SU-DHL-6 (cell line): ENCODE measurements around the gene TOP2B.

Experiments
- H2AFZ ChIP-seq: fragments of 200-600 bp; sonication (generic); 2 replicates; pipeline ENCODE4 v1.6.1; 2014; ENCODE audit warnings: low read depth, mild to moderate bottlenecking, moderate library complexity, mixed read lengths, antibody characterized with exemption, low read length; ENCODE audit not compliant: severe bottlenecking
- H3F3A ChIP-seq: fragments of 200-600 bp; shearing (Covaris generic); 2 replicates; pipeline ENCODE4 v1.6.0; 2016; ENCODE audit warnings: antibody characterized with exemption, mild to moderate bottlenecking; ENCODE audit not compliant: insufficient read depth
- H3K27ac ChIP-seq: fragments of 200-600 bp; sonication (generic); 2 replicates; pipeline ENCODE4 v1.5.1; 2016; ENCODE audit warnings: low read depth, mild to moderate bottlenecking, low read length, moderate library complexity, mixed read lengths
- H3K27me3 ChIP-seq: fragments of 200-600 bp; sonication (generic), shearing (Covaris generic); 2 replicates; pipeline ENCODE4 v1.6.0; 2014; ENCODE audit warnings: mild to moderate bottlenecking, low read length
- H3K36me3 ChIP-seq: fragments of 200-600 bp; sonication (generic); 2 replicates; pipeline ENCODE4 v1.6.1; 2014; ENCODE audit warnings: mild to moderate bottlenecking, low read length, mixed read lengths
- H3K4me2 ChIP-seq: fragments of 300-600, 200-600 bp; shearing (Covaris generic), sonication (generic); 2 replicates; pipeline ENCODE4 v1.6.0; 2014; ENCODE audit warnings: low read length, low read depth, mild to moderate bottlenecking; ENCODE audit not compliant: poor library complexity, severe bottlenecking
- H3K4me3 ChIP-seq: fragments of 200-600 bp; sonication (generic); 2 replicates; pipeline ENCODE4 v1.5.1; 2014; ENCODE audit warnings: antibody characterized with exemption, low read length, mild to moderate bottlenecking, mixed read lengths; ENCODE audit not compliant: insufficient read depth, poor library complexity, severe bottlenecking
- H3K79me2 ChIP-seq: fragments of 200-600 bp; sonication (generic); 2 replicates; pipeline ENCODE4 v1.6.1; 2014; ENCODE audit warnings: mild to moderate bottlenecking, low read length, moderate library complexity; ENCODE audit not compliant: insufficient read depth
- H3K9ac ChIP-seq: fragments of 200-600 bp; sonication (generic); 2 replicates; pipeline ENCODE4 v1.7.0; 2014; ENCODE audit warnings: mild to moderate bottlenecking, low read length
- H3K9me2 ChIP-seq: fragments of 200-600 bp; sonication (generic); replicated peaks from 2 replicates; pipeline ENCODE4 v1.6.1; 2014; ENCODE audit warnings: low read length; ENCODE audit not compliant: insufficient read depth
- H3K9me3 ChIP-seq: fragments of 200-600 bp; sonication (generic); 2 replicates; pipeline ENCODE4 v1.6.1; 2014; ENCODE audit warnings: low read length, mixed read lengths; ENCODE audit not compliant: insufficient read depth
- H4K20me1 ChIP-seq: fragments of 200-600 bp; sonication (generic); 2 replicates; pipeline ENCODE4 v1.6.1; 2014; ENCODE audit warnings: low read depth, mild to moderate bottlenecking, antibody characterized with exemption, low read length, moderate library complexity, mixed read lengths
- CTCF ChIP-seq: fragments of 200-600 bp; sonication (generic); IDR thresholded peaks from one replicate; pipeline ENCODE4 v1.5.1; 2017; ENCODE audit warnings: antibody characterized with exemption, mild to moderate bottlenecking, low read length, moderate library complexity; ENCODE audit not compliant: insufficient read depth, poor library complexity, severe bottlenecking
- EZH2phosphoT487 ChIP-seq: fragments of 200-600 bp; sonication (generic), shearing (Covaris generic); conservative IDR thresholded peaks from 2 replicates; pipeline ENCODE4 v1.6.1; 2018; ENCODE audit warnings: mild to moderate bottlenecking, antibody characterized with exemption, low read length, moderate library complexity, mixed read lengths

TOP2B gene

GRCh38 chr3:25575001-25575400, 89.7 kb downstream of the TOP2B start:
- no peaks in the 10 kb centered on the region for H4K20me1 ChIP-seq
- no peaks in the 10 kb centered on the region for H3K9me2 ChIP-seq
- H3K79me2 ChIP-seq: no peaks in the 10 kb centered on the region
- no peak overlapping the region for H3K4me2 ChIP-seq
- H3F3A ChIP-seq: no peaks in the 10 kb centered on the region
- TF ChIP-seq CTCF (no peak), EZH2phosphoT487 (no peak)
- no peaks in the 10 kb centered on the region for H3K9me3 ChIP-seq
- H2AFZ ChIP-seq: no peak overlapping the region
- H3K27ac ChIP-seq: no peak overlapping the region
- H3K27me3 ChIP-seq: no peaks in the 10 kb centered on the region
- no peak overlapping the region for H3K4me3 ChIP-seq
- H3K36me3 ChIP-seq: no peaks in the 10 kb centered on the region
- H3K9ac ChIP-seq: no peak overlapping the region

GRCh38 chr3:25574172-25574765, 90.4 kb downstream of the TOP2B start:
- Histone ChIP-seq H3K27ac (no peak overlapping the region), H3K4me3 (no peak overlapping the region), H3K9me3 (no peaks in the 10 kb centered on the region), H3K27me3 (no peaks in the 10 kb centered on the region), H3K36me3 (no peaks in the 10 kb centered on the region), H3K79me2 (no peaks in the 10 kb centered on the region), H3K9ac (no peak overlapping the region), H3K4me2 (no peak overlapping the region), H4K20me1 (no peaks in the 10 kb centered on the region), H3K9me2 (no peaks in the 10 kb centered on the region), H2AFZ (no peak overlapping the region), H3F3A (no peaks in the 10 kb centered on the region)
- no peak for TF ChIP-seq EZH2phosphoT487
- TF ChIP-seq CTCF: no peak

- H3K79me2 ChIP-seq: no peaks in the 10 kb centered on the region
- no peaks in the 10 kb centered on the region for H3K9me3 ChIP-seq
- H3K27ac ChIP-seq: no peak overlapping the region
- no peak overlapping the region for H2AFZ ChIP-seq
- H3K4me3 ChIP-seq: no peak overlapping the region
- H3F3A ChIP-seq: no peaks in the 10 kb centered on the region
- H3K4me2 ChIP-seq: no peak overlapping the region
- TF ChIP-seq CTCF (no peak), EZH2phosphoT487 (no peak)
- no peak overlapping the region for H3K9ac ChIP-seq
- no peaks in the 10 kb centered on the region for H3K9me2 ChIP-seq
- no peaks in the 10 kb centered on the region for H3K27me3 ChIP-seq
- H3K36me3 ChIP-seq: no peaks in the 10 kb centered on the region
- no peaks in the 10 kb centered on the region for H4K20me1 ChIP-seq
Measured at GRCh38 chr3:25573386-25574171, 91.1 kb downstream of the TOP2B start.
